SK-N-SH treated with all-trans-retinoic acid at 6 μM for 48 hours (cell line): ENCODE data around the gene SORCS2.

Experiments
- ATAC-seq: fragments of 200-7000 bp; cut with Tn5 transposase; 3 replicates; pipeline ENCODE4 v1.9.1; 2020; ENCODE audit warnings: mild to moderate bottlenecking, moderate library complexity
- BACH2 ChIP-seq: fragments of 250-450 bp; sonication (Bioruptor Pico); IDR thresholded peaks from 2 replicates; pipeline ENCODE4 v1.9.0; 2021; ENCODE audit warnings: mild to moderate bottlenecking, borderline replicate concordance
- CREB5 ChIP-seq: fragments of 250-450 bp; sonication (Bioruptor Pico); IDR thresholded peaks from 2 replicates; pipeline ENCODE4 v1.5.1; 2020; ENCODE audit warnings: low read depth, mild to moderate bottlenecking, moderate library complexity
- CSRNP3 ChIP-seq: fragments of 250-450 bp; sonication (Bioruptor Pico); IDR thresholded peaks from 2 replicates; pipeline ENCODE4 v1.5.1; 2021; ENCODE audit warnings: mild to moderate bottlenecking, moderate library complexity
- ESRRG ChIP-seq: fragments of 250-450 bp; sonication (Bioruptor Pico); IDR thresholded peaks from 2 replicates; pipeline ENCODE4 v1.6.1; 2021; ENCODE audit warnings: mild to moderate bottlenecking
- OSR1 ChIP-seq: fragments of 250-450 bp; sonication (Bioruptor Pico); IDR thresholded peaks from 2 replicates; pipeline ENCODE4 v1.8.0; 2022; ENCODE audit warnings: moderate library complexity, mild to moderate bottlenecking, inconsistent platforms
- RARB ChIP-seq: fragments of 250-450 bp; sonication (Bioruptor Pico); IDR thresholded peaks from 2 replicates; pipeline ENCODE4 v1.8.0; 2021; ENCODE audit warnings: mild to moderate bottlenecking, moderate library complexity
- SNAI2 ChIP-seq: fragments of 250-450 bp; sonication (Bioruptor Pico); IDR thresholded peaks from 2 replicates; pipeline ENCODE4 v1.5.0; 2020; ENCODE audit warnings: mild to moderate bottlenecking, moderate library complexity
- TOX ChIP-seq: fragments of 250-450 bp; sonication (Bioruptor Pico); IDR thresholded peaks from 2 replicates; pipeline ENCODE4 v1.8.0; 2021; ENCODE audit warnings: mild to moderate bottlenecking, moderate library complexity, borderline replicate concordance
- TSHZ2 ChIP-seq: fragments of 250-450 bp; sonication (Bioruptor Pico); IDR thresholded peaks from 2 replicates; pipeline ENCODE4 v1.5.0; 2020; ENCODE audit warnings: mild to moderate bottlenecking, moderate library complexity
- ZC3H10 ChIP-seq: fragments of 250-450 bp; sonication (Bioruptor Pico); IDR thresholded peaks from 2 replicates; pipeline ENCODE4 v1.5.1; 2021; ENCODE audit warnings: mild to moderate bottlenecking, moderate library complexity
- ZFP30 ChIP-seq: fragments of 450-650 bp; formaldehyde crosslinking; IDR thresholded peaks from 2 replicates; pipeline ENCODE4 v1.5.0; 2022; ENCODE audit warnings: mild to moderate bottlenecking, moderate library complexity
- ZNF565 ChIP-seq: fragments of 450-650 bp; formaldehyde crosslinking; conservative IDR thresholded peaks from 2 replicates; pipeline ENCODE4 v1.5.0; 2020; ENCODE audit warnings: low read depth, mild to moderate bottlenecking, moderate library complexity
- TF ChIP-seq, protein P1 (sequence below): fragments of 250-450 bp; sonication (Bioruptor Pico); IDR thresholded peaks from 2 replicates; pipeline ENCODE4 v1.8.0; 2021; ENCODE audit warnings: low read depth, mild to moderate bottlenecking, moderate library complexity, borderline replicate concordance
- TF ChIP-seq, protein P2 (sequence below): fragments of 250-450 bp; sonication (Bioruptor Pico); IDR thresholded peaks from 2 replicates; pipeline ENCODE4 v1.8.0; 2020; ENCODE audit warnings: mild to moderate bottlenecking, moderate library complexity, borderline replicate concordance

SORCS2 gene

DNA sequence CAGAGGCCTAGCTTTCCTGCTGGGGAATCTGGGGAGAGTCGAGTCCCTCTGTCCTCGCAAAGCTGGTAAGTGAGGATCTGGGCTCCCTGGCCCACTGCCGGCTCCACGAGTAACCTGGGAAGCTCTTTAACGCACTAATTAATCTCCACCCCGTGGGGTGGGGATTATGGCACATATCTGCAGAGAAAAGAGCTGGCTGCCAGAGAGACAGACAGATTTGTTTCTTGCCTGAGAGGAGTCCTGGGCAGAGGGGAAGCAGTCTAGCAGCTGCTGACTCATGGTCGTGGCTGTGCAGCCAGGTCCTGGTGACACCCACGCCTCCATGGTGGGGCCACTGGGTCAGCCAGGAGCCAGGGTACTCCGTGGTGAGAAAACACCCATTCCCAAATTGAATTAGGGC lies 14.0 kb downstream of the SORCS2 start:
- ATAC-seq, result peak; percentile 63
- TF ChIP-seq TSHZ2 (no peak), BACH2 (CRISPR knock-in tag) (no peak), OSR1 (CRISPR knock-in tag) (no peak), ZFP30 (CRISPR knock-in tag) (no peak), CSRNP3 (CRISPR knock-in tag) (no peak), ZNF565 (no peak), RARB (CRISPR knock-in tag) (no peak), CREB5 (CRISPR knock-in tag) (no peak)
- TF ChIP-seq, protein P1, sequence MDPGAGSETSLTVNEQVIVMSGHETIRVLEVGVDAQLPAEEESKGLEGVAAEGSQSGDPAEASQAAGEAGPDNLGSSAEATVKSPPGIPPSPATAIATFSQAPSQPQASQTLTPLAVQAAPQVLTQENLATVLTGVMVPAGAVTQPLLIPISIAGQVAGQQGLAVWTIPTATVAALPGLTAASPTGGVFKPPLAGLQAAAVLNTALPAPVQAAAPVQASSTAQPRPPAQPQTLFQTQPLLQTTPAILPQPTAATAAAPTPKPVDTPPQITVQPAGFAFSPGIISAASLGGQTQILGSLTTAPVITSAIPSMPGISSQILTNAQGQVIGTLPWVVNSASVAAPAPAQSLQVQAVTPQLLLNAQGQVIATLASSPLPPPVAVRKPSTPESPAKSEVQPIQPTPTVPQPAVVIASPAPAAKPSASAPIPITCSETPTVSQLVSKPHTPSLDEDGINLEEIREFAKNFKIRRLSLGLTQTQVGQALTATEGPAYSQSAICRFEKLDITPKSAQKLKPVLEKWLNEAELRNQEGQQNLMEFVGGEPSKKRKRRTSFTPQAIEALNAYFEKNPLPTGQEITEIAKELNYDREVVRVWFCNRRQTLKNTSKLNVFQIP, result no peak

- peak; percentile 97 for ATAC-seq
- TF ChIP-seq ZFP30 (CRISPR knock-in tag), result no peak
- no peak for TF ChIP-seq TOX
- TF ChIP-seq BACH2 (CRISPR knock-in tag), result no peak
- no peak for TF ChIP-seq ZC3H10
- TF ChIP-seq, protein P2, sequence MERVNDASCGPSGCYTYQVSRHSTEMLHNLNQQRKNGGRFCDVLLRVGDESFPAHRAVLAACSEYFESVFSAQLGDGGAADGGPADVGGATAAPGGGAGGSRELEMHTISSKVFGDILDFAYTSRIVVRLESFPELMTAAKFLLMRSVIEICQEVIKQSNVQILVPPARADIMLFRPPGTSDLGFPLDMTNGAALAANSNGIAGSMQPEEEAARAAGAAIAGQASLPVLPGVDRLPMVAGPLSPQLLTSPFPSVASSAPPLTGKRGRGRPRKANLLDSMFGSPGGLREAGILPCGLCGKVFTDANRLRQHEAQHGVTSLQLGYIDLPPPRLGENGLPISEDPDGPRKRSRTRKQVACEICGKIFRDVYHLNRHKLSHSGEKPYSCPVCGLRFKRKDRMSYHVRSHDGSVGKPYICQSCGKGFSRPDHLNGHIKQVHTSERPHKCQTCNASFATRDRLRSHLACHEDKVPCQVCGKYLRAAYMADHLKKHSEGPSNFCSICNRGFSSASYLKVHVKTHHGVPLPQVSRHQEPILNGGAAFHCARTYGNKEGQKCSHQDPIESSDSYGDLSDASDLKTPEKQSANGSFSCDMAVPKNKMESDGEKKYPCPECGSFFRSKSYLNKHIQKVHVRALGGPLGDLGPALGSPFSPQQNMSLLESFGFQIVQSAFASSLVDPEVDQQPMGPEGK (CRISPR knock-in tag), result peak; percentile 79; the same call in 1 of the 2 replicates
These were observed 14.7 kb downstream of the SORCS2 start for GRCh38 chr4:7206911-7207567.

GRCh38 chr4:7207628-7208231 lies 15.4 kb downstream of the SORCS2 start:
- no peak for TF ChIP-seq BACH2 (CRISPR knock-in tag)
- TF ChIP-seq CSRNP3 (CRISPR knock-in tag), result no peak
- TF ChIP-seq TOX, result no peak
- no peak for TF ChIP-seq ZFP30 (CRISPR knock-in tag)
- TF ChIP-seq, protein P2 (CRISPR knock-in tag), result no peak
- no peak for TF ChIP-seq CREB5 (CRISPR knock-in tag)
- no peak for TF ChIP-seq OSR1 (CRISPR knock-in tag)
- no peak for TF ChIP-seq ESRRG (CRISPR knock-in tag)
- no peak for TF ChIP-seq SNAI2 (CRISPR knock-in tag)
- TF ChIP-seq, protein P1, result no peak
- TF ChIP-seq, all 23 proteins: peak for 0
- no peak for ATAC-seq
